HepG2 (cell line): Measurements from ENCODE around the gene PPME1. TPM values are rescaled to one million over a fixed set of nuclear protein-coding genes. Genes with fewer than 3 reads are reported as not detected.

ENCODE experiments used
- ATAC-seq: fragments of 200-7000 bp; cut with Tn5 transposase; 3 replicates; pipeline ENCODE4 v1.9.1; 2020; ENCODE audit warnings: mild to moderate bottlenecking, moderate library complexity
- BruUV-seq: library from RNA; stranded (reverse); fragments of 400-500 nt; replicated peaks from 2 replicates; lab custom pipeline; 2021; lab: Mats Ljungman, UMichigan
- CTCF ChIA-PET: fragments of 300-600 bp; formaldehyde crosslinking; extraction: SDS; loops from one replicate; lab custom pipeline; 2021; ENCODE audit warnings: low total read pairs, inconsistent platforms, low intra/inter-chr PET ratio; lab: Yijun Ruan, JAX
- POLR2A ChIA-PET: fragments of 350-600 bp; sonication (Branson Sonifier 250); formaldehyde crosslinking; loops from one replicate; lab custom pipeline; 2020; ENCODE audit warnings: antibody characterized with exemption, inconsistent platforms; lab: Yijun Ruan, JAX
- DNase-seq: peaks from one replicate; pipeline ENCODE4 v3.0.0-alpha.2; 2015; ENCODE audit warnings: low spot score
- FAIRE-seq: peaks from 3 replicates; lab custom pipeline; 2011; peaks lifted over from hg19 to GRCh38; lab: Jason Lieb, UNC
- H2AFZ ChIP-seq: one replicate; pipeline ENCODE4 v1.6.1; 2011; ENCODE audit warnings: low read length, inconsistent platforms
- H3K27ac ChIP-seq: fragments of 300-600 bp; 3 replicates; pipeline ENCODE4 v1.8.0; 2011; ENCODE audit warnings: mixed run types, mild to moderate bottlenecking, mixed read lengths, low read length, inconsistent platforms; ENCODE audit not compliant: insufficient read depth; ENCODE audit errors: extremely low read length
- H3K27me3 ChIP-seq, 2 experiments: fragments of 200-600 bp in 1 of 2; 2 replicates in 1 of 2; 3 replicates in 1 of 2; pipeline versions ENCODE4 v1.6.0 to v1.8.0; 2011; ENCODE audit warnings: low read length in 2 of 2, mild to moderate bottlenecking in 2 of 2, moderate library complexity in 2 of 2, inconsistent platforms in 1 of 2; ENCODE audit not compliant: insufficient read depth in 2 of 2, control insufficient read depth in 1 of 2
- H3K36me3 ChIP-seq, 2 experiments: fragments of 200-600 bp in 1 of 2; replicated peaks in 1 of 2; 2 replicates in 1 of 2; 3 replicates in 1 of 2; pipeline versions ENCODE4 v1.5.1 to v1.8.0; 2011; ENCODE audit warnings: low read length in 2 of 2, inconsistent platforms in 1 of 2; ENCODE audit not compliant: insufficient read depth in 2 of 2, control insufficient read depth in 1 of 2
- H3K4me1 ChIP-seq: 2 replicates; pipeline ENCODE4 v1.5.1; 2012; ENCODE audit warnings: low read length, inconsistent platforms; ENCODE audit not compliant: insufficient read depth
- H3K4me2 ChIP-seq: 2 replicates; pipeline ENCODE4 v1.6.0; 2011; ENCODE audit warnings: low read depth, low read length, inconsistent platforms
- H3K4me3 ChIP-seq, 3 experiments: fragments of 200-600 bp in 1 of 3; sonication (generic), shearing (Covaris generic) in 1 of 3; replicated peaks in 1 of 3; 2 replicates each; pipeline ENCODE4 v1.5.1; 2011 to 2016; ENCODE audit warnings: low read length in 3 of 3, inconsistent platforms in 2 of 3, low read depth in 2 of 3, mild to moderate bottlenecking in 2 of 3, control low read depth in 1 of 3, mixed read lengths in 1 of 3; ENCODE audit not compliant: insufficient read depth in 1 of 3
- H3K79me2 ChIP-seq: one replicate; pipeline ENCODE4 v1.6.1; 2011; ENCODE audit warnings: low read length, inconsistent platforms; ENCODE audit not compliant: insufficient read depth
- H3K9ac ChIP-seq: 2 replicates; pipeline ENCODE4 v1.6.0; 2011; ENCODE audit warnings: mild to moderate bottlenecking, low read depth, low read length, inconsistent platforms; ENCODE audit not compliant: insufficient read depth
- H3K9me3 ChIP-seq: 2 replicates; pipeline ENCODE4 v1.5.1; 2012; ENCODE audit warnings: mild to moderate bottlenecking, low read length
- H4K20me1 ChIP-seq: 2 replicates; pipeline ENCODE4 v1.6.0; 2011; ENCODE audit warnings: inconsistent platforms, mild to moderate bottlenecking, low read length, moderate library complexity; ENCODE audit not compliant: insufficient read depth
- CEBPG ChIP-seq: IDR thresholded peaks from 2 replicates; pipeline ENCODE4 v1.6.1; 2016
- MAF1 ChIP-seq: sonication (generic); formaldehyde crosslinking; IDR thresholded peaks from 2 replicates; pipeline ENCODE4 v1.5.0; 2020; ENCODE audit warnings: missing genetic modification reagents, borderline replicate concordance
- ZNF282 ChIP-seq: fragments of 450-650 bp; IDR thresholded peaks from 2 replicates; pipeline ENCODE4 v1.6.1; 2018; ENCODE audit not compliant: partially characterized antibody
- ZNF510 ChIP-seq: sonication (generic); formaldehyde crosslinking; IDR thresholded peaks from 2 replicates; pipeline ENCODE4 v1.4.0; 2020; ENCODE audit warnings: low read depth, mild to moderate bottlenecking, missing genetic modification reagents
- ZSCAN22 ChIP-seq: sonication (generic); formaldehyde crosslinking; IDR thresholded peaks from 2 replicates; pipeline ENCODE4 v1.4.0; 2020; ENCODE audit warnings: mild to moderate bottlenecking, missing genetic modification reagents
- ZXDC ChIP-seq: sonication (generic); formaldehyde crosslinking; IDR thresholded peaks from 2 replicates; pipeline ENCODE4 v1.5.0; 2020; ENCODE audit warnings: mild to moderate bottlenecking, missing genetic modification reagents
- WGBS: methylation state at CpG from one replicate; pipeline ENCODE4 v1.1.6; 2017; ENCODE audit warnings: low lambda C conversion rate; 5-methylcytosine and 5-hydroxymethylcytosine counted together
- in situ Hi-C: cut with HindIII; loops from 2 replicates; pipeline ENCODE4 v1.10.0; 2017; ENCODE audit warnings: low pct_unique_long_range_greater_than_20kb; ENCODE audit not compliant: extremely low pct_ligation_motif_present
- intact Hi-C: fragments of 100-400 bp; cut with micrococcal nuclease; formaldehyde crosslinking; loops from one replicate; pipeline ENCODE4 v1.10.0; 2022; ENCODE audit not compliant: unreplicated experiment
- polyA plus RNA-seq, 8 experiments: library from polyadenylated mRNA; depleted of rRNA in 3 of 8; stranded (reverse) in 7 of 8; unstranded in 1 of 8; fragments of >200 nt; fragmentation: Illumina TruSeq in 4 of 8; extraction: Trizol in 4 of 8; gene quantifications; 2 replicates each; pipeline versions ENCODE4 v1.2.1 to v1.2.3, GENCODE V29; 2011 to 2016; ENCODE audit warnings: low read depth in 4 of 8, missing spikeins in 1 of 8, mixed read lengths in 1 of 8; ENCODE audit not compliant: insufficient read depth in 1 of 8
- total RNA-seq, 5 experiments: library from RNA; depleted of rRNA; stranded (reverse); fragments of >200 nt; fragmentation: Illumina TruSeq; extraction: Trizol; gene quantifications; 2 replicates each; pipeline ENCODE4 v1.2.3, GENCODE V29; 2016; ENCODE audit warnings: low read depth in 1 of 5

The PPME1 gene
- total and polyA plus RNA-seq, 2 of the 13 experiments (the other 11 are each of a cell fraction or from before 2014, with no cell fraction given) = 31.3 to 56.0 TPM

DNA sequence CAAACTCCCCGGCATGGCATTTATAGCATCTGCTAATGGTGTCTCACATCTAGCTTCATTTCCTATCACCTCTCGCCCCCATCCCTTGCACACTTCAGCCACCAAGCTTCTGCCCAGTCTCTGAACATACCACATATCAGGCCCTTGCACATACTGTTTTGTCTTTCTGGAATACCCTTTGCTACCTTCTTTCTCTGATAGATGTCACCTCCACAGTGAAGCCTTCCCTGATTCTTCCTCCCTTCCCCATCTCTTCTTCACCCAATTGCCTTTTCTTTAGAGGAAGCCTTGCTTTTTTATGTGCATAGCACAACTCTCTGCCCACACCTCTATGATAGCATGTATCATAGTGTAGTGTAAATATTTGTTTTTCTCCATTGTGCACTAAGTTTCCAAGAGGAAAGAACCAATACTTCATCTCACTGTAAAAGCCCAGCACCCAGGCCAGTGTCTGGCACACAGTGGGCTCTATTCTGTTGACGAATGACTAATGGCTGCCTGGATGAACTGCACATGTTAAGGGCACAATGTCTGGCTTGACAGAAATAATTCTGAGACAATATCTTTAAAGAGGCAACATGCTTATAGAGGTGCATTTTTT lies 112.6 kb downstream of the PPME1 start (continued):
- TF ChIP-seq ZXDC (CRISPR knock-in tag) = no peak

DNA sequence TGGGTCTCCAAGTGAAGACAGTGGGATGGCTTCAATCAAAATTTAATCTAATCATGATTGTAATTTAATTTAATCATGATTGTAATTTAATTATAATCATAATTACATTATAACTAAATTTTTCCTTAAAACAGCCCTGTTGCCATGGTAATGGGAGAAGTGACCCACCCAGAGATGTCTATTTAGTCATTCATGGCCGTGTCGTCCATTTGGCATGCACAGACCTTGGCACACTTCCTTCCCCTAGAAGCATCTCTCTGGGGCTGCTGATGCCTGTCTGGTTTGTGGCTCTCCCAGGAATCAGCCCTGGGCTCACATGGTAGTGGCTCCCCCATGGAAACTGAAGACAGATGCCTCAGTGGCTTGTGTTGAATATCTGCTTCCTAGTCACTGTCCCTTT lies 113.4 kb downstream of the PPME1 start:
- ChIA-PET CTCF (no interaction called here), POLR2A (no interaction called here)
- no peak for FAIRE-seq
- H3K36me3 ChIP-seq = no peaks in the 10 kb centered on the region
- in situ Hi-C loops (no loop called here), intact Hi-C loops (no loop called here)
- no TSS peak for BruUV-seq
- ATAC-seq = no peak
- no peaks in the 10 kb centered on the region for H3K27me3 ChIP-seq
- H2AFZ ChIP-seq = no peak overlapping the region
- TF ChIP-seq ZSCAN22 (CRISPR knock-in tag) (no peak), ZNF510 (no peak), ZNF282 (no peak), CEBPG (CRISPR knock-in tag) (no peak), MAF1 (no peak)
- no peak overlapping the region for H3K27ac ChIP-seq
- no peaks in the 10 kb centered on the region for H3K9me3 ChIP-seq
- no peaks in the 10 kb centered on the region for H3K4me1 ChIP-seq
- DNase-seq = no peak
- 53% methylated on average over 2 of the region's 2 CpGs for WGBS
- H4K20me1 ChIP-seq = no peaks in the 10 kb centered on the region
- H3K4me3 ChIP-seq = no peak overlapping the region
- H3K79me2 ChIP-seq = no peaks in the 10 kb centered on the region
- H3K4me2 ChIP-seq = no peak overlapping the region
- no peak overlapping the region for H3K9ac ChIP-seq
